Measurements from ENCODE around the gene C4orf46. TPM values are rescaled to one million over a fixed set of nuclear protein-coding genes. Genes with fewer than 3 reads are reported as not detected.

C4orf46 gene
- total and polyA plus RNA-seq, 2 of the 4 experiments (the other 2 are of a cell fraction), result 8.1 to 10.0 TPM

DNA sequence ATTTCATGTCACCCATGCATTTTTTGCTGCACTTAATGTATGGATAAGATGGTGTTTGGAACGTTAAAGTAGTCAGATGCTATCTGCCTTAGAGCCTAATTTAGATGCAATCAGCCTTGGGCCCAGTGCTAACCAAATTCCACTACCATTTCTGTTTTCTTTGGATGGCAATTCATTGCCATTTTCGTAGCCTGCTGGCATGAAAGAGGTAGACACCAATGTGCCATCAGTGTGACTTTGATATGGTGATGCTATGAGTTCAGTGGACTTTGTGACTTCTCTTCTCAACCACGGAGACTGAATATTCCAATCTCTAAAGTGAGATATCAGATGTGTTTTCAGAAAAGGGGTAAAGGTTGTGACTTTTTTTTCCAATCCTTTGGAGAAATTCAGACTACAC, 1.9 kb upstream of the C4orf46 start:
- Histone ChIP-seq H3K27ac (ENCODE audit: insufficient read depth, low read length) (no peak overlapping the region), H3K18ac (ENCODE audit: low read depth, low read length) (no peak overlapping the region), H2AK9ac (replicated peaks; ENCODE audit: low read depth, low read length, poor library complexity) (no peak overlapping the region), H2BK20ac (ENCODE audit: low read depth, low read length) (no peak overlapping the region), H3K56ac (ENCODE audit: extremely low read depth, insufficient read depth, low read length) (no peak overlapping the region), H2BK5ac (ENCODE audit: low read depth, low read length, poor library complexity, severe bottlenecking) (no peak overlapping the region), H3K4ac (ENCODE audit: low read depth, low read length) (no peak overlapping the region), H3K9ac (ENCODE audit: low read depth, low read length) (no peak overlapping the region), H3K79me1 (ENCODE audit: low read depth in 1 of 2, low read length in 2 of 2) (peaks cover 10 to 26% of the 10 kb centered on the region in 2 experiments; a peak in 3 of 4 replicates), H3K4me1 (ENCODE audit: control insufficient read depth, insufficient read depth, low read length) (no peaks in the 10 kb centered on the region), H3K4me3 (ENCODE audit: insufficient read depth, low read depth, low read length) (no peak overlapping the region), H4K8ac (ENCODE audit: low read depth in 2 of 2, low read length in 2 of 2) (no peak overlapping the region), H2BK120ac (ENCODE audit: low read depth, low read length) (no peak overlapping the region), H4K91ac (ENCODE audit: insufficient read depth, low read depth, low read length) (no peak overlapping the region), H3K36me3 (ENCODE audit: control insufficient read depth, insufficient read depth, low read length) (no peaks in the 10 kb centered on the region), H3K9me1 (ENCODE audit: insufficient read depth, low read length) (no peaks in the 10 kb centered on the region), H3K4me2 (ENCODE audit: low read depth, low read length) (no peak overlapping the region), H4K20me1 (ENCODE audit: insufficient read depth, low read length) (no peaks in the 10 kb centered on the region), H3K9me3 (ENCODE audit: control insufficient read depth, insufficient read depth, low read length) (no peaks in the 10 kb centered on the region), H3K23ac (ENCODE audit: low read depth, low read length) (no peak overlapping the region), H3K27me3 (ENCODE audit: control insufficient read depth, insufficient read depth, low read length) (no peaks in the 10 kb centered on the region), H2AK5ac (ENCODE audit: low read depth, low read length) (no peak overlapping the region), H4K5ac (ENCODE audit: low read depth, low read length) (no peak overlapping the region), H3K14ac (replicated peaks; ENCODE audit: low read depth, low read length) (no peak overlapping the region), H2AFZ (replicated peaks; ENCODE audit: low read length, poor library complexity) (no peak overlapping the region), H2BK15ac (ENCODE audit: low read depth, low read length) (no peak overlapping the region)
- in situ Hi-C loops (cut with MboI; ENCODE audit: low sequenced_read_pairs) (no loop called here), dilution Hi-C loops (cut with HindIII; ENCODE audit: low sequenced_read_pairs, unreplicated experiment) (no loop called here), intact Hi-C loops (cut with micrococcal nuclease) (no loop called here)
- no peak for ATAC-seq (ENCODE audit: low read depth)
- POLR2A ChIA-PET (ENCODE audit: unreplicated experiment), result no interaction called here
- WGBS, 2 experiments (ENCODE audit: extremely low coverage in 2 of 2, insufficient read length in 1 of 2), result no CpG with 5 or more reads among the region's 3 CpGs
- TSS peak; percentile 45 for BruUV-seq (replicated peaks)
- TF ChIP-seq MAFK (IDR thresholded peaks at IDR 0.05; ENCODE audit: low read depth, low read length) (no peak), POLR2A (IDR thresholded peaks at IDR 0.05; ENCODE audit: low read depth, low read length) (no peak), CEBPB (IDR thresholded peaks at IDR 0.05; ENCODE audit: low read depth, low read length) (no peak), MXI1 (IDR thresholded peaks at IDR 0.05; ENCODE audit: borderline replicate concordance, low read depth, low read length) (no peak), FOS (IDR thresholded peaks at IDR 0.05; ENCODE audit: low read depth, low read length) (no peak), SMC3 (IDR thresholded peaks at IDR 0.05; ENCODE audit: low read depth, low read length) (no peak), CHD1 (IDR thresholded peaks at IDR 0.05; ENCODE audit: low read depth, low read length) (no peak), BHLHE40 (IDR thresholded peaks at IDR 0.05; ENCODE audit: low read depth, low read length) (no peak), RFX5 (IDR thresholded peaks at IDR 0.05; ENCODE audit: low read depth, low read length) (no peak), RCOR1 (IDR thresholded peaks at IDR 0.05; ENCODE audit: insufficient replicate concordance, low read length) (no peak), NFE2L2 (IDR thresholded peaks at IDR 0.05; ENCODE audit: low read depth, low read length) (no peak), RAD21 (IDR thresholded peaks at IDR 0.05; ENCODE audit: low read length) (no peak)
- TF ChIP-seq, protein P1, sequence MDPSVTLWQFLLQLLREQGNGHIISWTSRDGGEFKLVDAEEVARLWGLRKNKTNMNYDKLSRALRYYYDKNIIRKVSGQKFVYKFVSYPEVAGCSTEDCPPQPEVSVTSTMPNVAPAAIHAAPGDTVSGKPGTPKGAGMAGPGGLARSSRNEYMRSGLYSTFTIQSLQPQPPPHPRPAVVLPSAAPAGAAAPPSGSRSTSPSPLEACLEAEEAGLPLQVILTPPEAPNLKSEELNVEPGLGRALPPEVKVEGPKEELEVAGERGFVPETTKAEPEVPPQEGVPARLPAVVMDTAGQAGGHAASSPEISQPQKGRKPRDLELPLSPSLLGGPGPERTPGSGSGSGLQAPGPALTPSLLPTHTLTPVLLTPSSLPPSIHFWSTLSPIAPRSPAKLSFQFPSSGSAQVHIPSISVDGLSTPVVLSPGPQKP (IDR thresholded peaks at IDR 0.05; ENCODE audit: borderline replicate concordance, low read depth, low read length), result no peak
- TF ChIP-seq, protein P2, sequence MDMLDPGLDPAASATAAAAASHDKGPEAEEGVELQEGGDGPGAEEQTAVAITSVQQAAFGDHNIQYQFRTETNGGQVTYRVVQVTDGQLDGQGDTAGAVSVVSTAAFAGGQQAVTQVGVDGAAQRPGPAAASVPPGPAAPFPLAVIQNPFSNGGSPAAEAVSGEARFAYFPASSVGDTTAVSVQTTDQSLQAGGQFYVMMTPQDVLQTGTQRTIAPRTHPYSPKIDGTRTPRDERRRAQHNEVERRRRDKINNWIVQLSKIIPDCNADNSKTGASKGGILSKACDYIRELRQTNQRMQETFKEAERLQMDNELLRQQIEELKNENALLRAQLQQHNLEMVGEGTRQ (IDR thresholded peaks at IDR 0.05; ENCODE audit: low read depth, low read length), result no peak
- DNase-seq, result no peak
- CTCF ChIA-PET, result no interaction called here
